HG02885 (cell line): ENCODE data around the gene ZDHHC18.

Experiments
- ATAC-seq: cut with Tn5 transposase; IDR thresholded peaks from one replicate; pipeline ENCODE4 v1.9.1; 2021; ENCODE audit warnings: mild to moderate bottlenecking; ENCODE audit not compliant: unreplicated experiment, poor library complexity

The ZDHHC18 gene

GRCh38 chr1:26826261-26827105 lies at the start of gene ZDHHC18:
TSS of gene ZDHHC18 (plus strand) at chr1:26826688. CDS start at chr1:26826805, 117 bp downstream.
- ATAC-seq: peak; percentile 81

GRCh38 chr1:26779098-26779668 lies 47.3 kb upstream of the ZDHHC18 start:
- no peak for ATAC-seq

- no peak for ATAC-seq
Measured at GRCh38 chr1:26780344-26780957, 46.0 kb upstream of the ZDHHC18 start.

- no peak for ATAC-seq
Measured at GRCh38 chr1:26781206-26781825, 45.2 kb upstream of the ZDHHC18 start.

GRCh38 chr1:26782521-26783212 lies 43.8 kb upstream of the ZDHHC18 start:
- ATAC-seq: no peak

- no peak for ATAC-seq
Measured at GRCh38 chr1:26783646-26784022, 42.9 kb upstream of the ZDHHC18 start.

GRCh38 chr1:26784023-26784871 lies 42.2 kb upstream of the ZDHHC18 start:
- no peak for ATAC-seq

GRCh38 chr1:26784886-26785285 lies 41.6 kb upstream of the ZDHHC18 start:
- no peak for ATAC-seq

GRCh38 chr1:26785611-26786436 lies 40.7 kb upstream of the ZDHHC18 start:
- ATAC-seq: no peak

- ATAC-seq: peak; percentile 24
Measured at GRCh38 chr1:26786437-26787380, 39.8 kb upstream of the ZDHHC18 start.

GRCh38 chr1:26787381-26787705 lies 39.1 kb upstream of the ZDHHC18 start:
- peak; percentile 40 for ATAC-seq

GRCh38 chr1:26787706-26788514 lies 38.6 kb upstream of the ZDHHC18 start, which contains the start of gene PIGV:
TSS of gene PIGV (plus strand) at chr1:26787950. CDS start at chr1:26790816, 2,866 bp downstream.
- ATAC-seq: peak; percentile 70

- ATAC-seq: no peak
Measured at GRCh38 chr1:26788515-26788785, 38.0 kb upstream of the ZDHHC18 start.

- peak; percentile 28 for ATAC-seq
Measured at GRCh38 chr1:26788836-26789611, 37.5 kb upstream of the ZDHHC18 start.

- no peak for ATAC-seq
Measured at GRCh38 chr1:26789612-26789865, 36.9 kb upstream of the ZDHHC18 start.

GRCh38 chr1:26789931-26790330 lies 36.6 kb upstream of the ZDHHC18 start:
- ATAC-seq: no peak

- no peak for ATAC-seq
Measured at GRCh38 chr1:26790551-26790953, 35.9 kb upstream of the ZDHHC18 start.
